OCI-LY3 (cell line): ENCODE measurements around the gene WRNIP1.

Experiments used
- H2AFZ ChIP-seq: fragments of 200-600, 300-600 bp; shearing (Covaris generic); 2 replicates; pipeline ENCODE4 v1.6.0; 2014; ENCODE audit warnings: antibody characterized with exemption, low read depth, low read length
- H3K27ac ChIP-seq: fragments of 200-600, 300-600 bp; sonication (generic); 2 replicates; pipeline ENCODE4 v1.5.1; 2014; ENCODE audit warnings: mild to moderate bottlenecking, low read length, moderate library complexity, mixed read lengths
- H3K27me3 ChIP-seq: fragments of 200-600, 300-600 bp; sonication (generic); 2 replicates; pipeline ENCODE4 v1.6.1; 2014; ENCODE audit warnings: low read depth, low read length, mixed read lengths
- H3K36me3 ChIP-seq: fragments of 200-600, 300-600 bp; sonication (generic); replicated peaks from 2 replicates; pipeline ENCODE3; 2014; ENCODE audit warnings: low read depth, low read length, mixed read lengths
- H3K4me1 ChIP-seq: fragments of 300-600, 200-600 bp; sonication (generic); 2 replicates; pipeline ENCODE4 v1.6.1; 2014; ENCODE audit warnings: low read length, mixed read lengths
- H3K4me2 ChIP-seq: fragments of 200-600, 300-600 bp; sonication (generic); 2 replicates; pipeline ENCODE4 v1.6.1; 2014; ENCODE audit warnings: low read length, mixed read lengths
- H3K4me3 ChIP-seq: fragments of 300-600, 200-600 bp; sonication (generic); 2 replicates; pipeline ENCODE4 v1.5.1; 2014; ENCODE audit warnings: antibody characterized with exemption, mild to moderate bottlenecking, low read length, moderate library complexity
- H3K79me2 ChIP-seq: fragments of 300-600, 200-600 bp; shearing (Covaris generic); 2 replicates; pipeline ENCODE4 v1.6.1; 2014; ENCODE audit warnings: mild to moderate bottlenecking, low read length, mixed read lengths
- H3K9ac ChIP-seq: fragments of 300-600, 200-600 bp; shearing (Covaris generic); 2 replicates; pipeline ENCODE4 v1.6.0; 2014; ENCODE audit warnings: mild to moderate bottlenecking, low read length, moderate library complexity
- H3K9me3 ChIP-seq: fragments of 200-600, 300-600 bp; shearing (Covaris generic); 2 replicates; pipeline ENCODE4 v1.6.1; 2014; ENCODE audit warnings: low read length, mixed read lengths; ENCODE audit not compliant: insufficient read depth
- H4K20me1 ChIP-seq: fragments of 200-600, 300-600 bp; sonication (generic); 2 replicates; pipeline ENCODE4 v1.6.1; 2016; ENCODE audit warnings: low read length, mixed read lengths; ENCODE audit not compliant: insufficient read depth
- CTCF ChIP-seq: fragments of 200-600, 300-600 bp; sonication (generic); IDR thresholded peaks from 2 replicates; pipeline ENCODE4 v1.5.1; 2014; ENCODE audit warnings: antibody characterized with exemption, low read length, low read depth
- EZH2phosphoT487 ChIP-seq: fragments of 200-600 bp; shearing (Covaris generic); IDR thresholded peaks from 2 replicates; pipeline ENCODE4 v1.6.1; 2018; ENCODE audit warnings: antibody characterized with exemption, mixed run types, low read depth

The WRNIP1 gene

GRCh38 chr6:2725999-2726567 is 39.1 kb upstream of the WRNIP1 start:
- no peak overlapping the region for H3K4me2 ChIP-seq
- H3K79me2 ChIP-seq = no peaks in the 10 kb centered on the region
- no peaks in the 10 kb centered on the region for H4K20me1 ChIP-seq
- H3K27me3 ChIP-seq = no peaks in the 10 kb centered on the region
- H3K9me3 ChIP-seq = no peaks in the 10 kb centered on the region
- TF ChIP-seq EZH2phosphoT487 = no peak
- TF ChIP-seq CTCF = no peak
- peaks cover 4% of the 10 kb centered on the region; the same call in 1 of the 2 replicates for H3K4me1 ChIP-seq
- H2AFZ ChIP-seq = no peak overlapping the region
- H3K36me3 ChIP-seq = no peaks in the 10 kb centered on the region
- H3K27ac ChIP-seq = no peak overlapping the region
- no peak overlapping the region for H3K4me3 ChIP-seq
- no peak overlapping the region for H3K9ac ChIP-seq

GRCh38 chr6:2729921-2730320 is 35.3 kb upstream of the WRNIP1 start:
- no peak overlapping the region for H2AFZ ChIP-seq
- no peak overlapping the region for H3K4me3 ChIP-seq
- no peak overlapping the region for H3K4me2 ChIP-seq
- H3K27me3 ChIP-seq = no peaks in the 10 kb centered on the region
- H3K79me2 ChIP-seq = no peaks in the 10 kb centered on the region
- H3K27ac ChIP-seq = no peak overlapping the region
- no peaks in the 10 kb centered on the region for H3K36me3 ChIP-seq
- H3K9ac ChIP-seq = no peak overlapping the region
- H3K4me1 ChIP-seq = peaks cover 22% of the 10 kb centered on the region
- no peaks in the 10 kb centered on the region for H3K9me3 ChIP-seq
- TF ChIP-seq EZH2phosphoT487 (no peak), CTCF (no peak)
- no peaks in the 10 kb centered on the region for H4K20me1 ChIP-seq

GRCh38 chr6:2730353-2731107 is 34.7 kb upstream of the WRNIP1 start:
- H2AFZ ChIP-seq = no peak overlapping the region
- no peak overlapping the region for H3K27ac ChIP-seq
- TF ChIP-seq CTCF = no peak
- no peak for TF ChIP-seq EZH2phosphoT487
- no peaks in the 10 kb centered on the region for H4K20me1 ChIP-seq
- no peak overlapping the region for H3K4me2 ChIP-seq
- no peaks in the 10 kb centered on the region for H3K36me3 ChIP-seq
- H3K27me3 ChIP-seq = no peaks in the 10 kb centered on the region
- H3K79me2 ChIP-seq = no peaks in the 10 kb centered on the region
- no peaks in the 10 kb centered on the region for H3K9me3 ChIP-seq
- peaks cover 22% of the 10 kb centered on the region for H3K4me1 ChIP-seq
- H3K4me3 ChIP-seq = no peak overlapping the region
- no peak overlapping the region for H3K9ac ChIP-seq

GRCh38 chr6:2731281-2731909 is 33.8 kb upstream of the WRNIP1 start:
- Histone ChIP-seq H3K27me3 (no peaks in the 10 kb centered on the region), H4K20me1 (no peaks in the 10 kb centered on the region), H3K27ac (no peak overlapping the region), H3K4me1 (peaks cover 18% of the 10 kb centered on the region), H2AFZ (no peak overlapping the region), H3K36me3 (no peaks in the 10 kb centered on the region), H3K4me3 (no peak overlapping the region), H3K4me2 (no peak overlapping the region), H3K79me2 (no peaks in the 10 kb centered on the region), H3K9ac (no peak overlapping the region), H3K9me3 (no peaks in the 10 kb centered on the region)
- TF ChIP-seq EZH2phosphoT487 = no peak
- no peak for TF ChIP-seq CTCF
